ENCODE measurements around the gene RNF148.
"Not testable (repeated sequence)": the region's sequence is repeated elsewhere in the genome, so short reads cannot be mapped to it uniquely, and the experiment has no call there.

Gene RNF148

GRCh38 chr7:122689346-122690109, 13.2 kb downstream of the RNF148 start:
- DNase-seq: no peak

- no peak for DNase-seq
Measured at GRCh38 chr7:122688400-122688998, 14.2 kb downstream of the RNF148 start.

GRCh38 chr7:122686360-122686878, 16.3 kb downstream of the RNF148 start:
- DNase-seq: no peak

GRCh38 chr7:122684504-122684903, 18.2 kb downstream of the RNF148 start:
- DNase-seq: no peak

GRCh38 chr7:122682815-122683550, 19.7 kb downstream of the RNF148 start:
- DNase-seq: no peak

- DNase-seq: not testable (repeated sequence)
Measured at GRCh38 chr7:122681186-122681585, 21.5 kb downstream of the RNF148 start.

- DNase-seq: no peak
Measured at GRCh38 chr7:122679813-122680212, 22.9 kb downstream of the RNF148 start.

- DNase-seq: not testable (repeated sequence)
Measured at GRCh38 chr7:122679269-122679709, 23.4 kb downstream of the RNF148 start.

GRCh38 chr7:122677149-122677548, 25.6 kb downstream of the RNF148 start:
- no peak for DNase-seq

- no peak for DNase-seq
Measured at GRCh38 chr7:122676466-122676865, 26.3 kb downstream of the RNF148 start.

- DNase-seq: no peak
Measured at GRCh38 chr7:122675621-122676020, 27.1 kb downstream of the RNF148 start.

- DNase-seq: no peak
Measured at GRCh38 chr7:122675011-122675410, 27.7 kb downstream of the RNF148 start.

- no peak for DNase-seq
Measured at GRCh38 chr7:122674502-122674901, 28.2 kb downstream of the RNF148 start.

GRCh38 chr7:122673951-122674350, 28.8 kb downstream of the RNF148 start:
- DNase-seq: no peak

GRCh38 chr7:122672536-122672935, 30.2 kb downstream of the RNF148 start:
- DNase-seq: no peak

GRCh38 chr7:122663733-122664132, 39.0 kb downstream of the RNF148 start:
- no peak for DNase-seq

- no peak for DNase-seq
Measured at GRCh38 chr7:122658856-122659255, 43.9 kb downstream of the RNF148 start.

- DNase-seq: no peak
Measured at GRCh38 chr7:122653685-122654084, 49.0 kb downstream of the RNF148 start.

- no peak for DNase-seq
Measured at GRCh38 chr7:122652876-122653275, 49.8 kb downstream of the RNF148 start.

Data from NCI-H187 (cell line).